Activated CD4-positive, CD25-positive, alpha-beta regulatory T cell treated with anti-CD3 and anti-CD28 coated beads, Interleukin-2, amount 50 U/mL, for 24 hours (primary cell): ENCODE measurements around the gene HSD17B3.
"Not testable (repeated sequence)": the region's sequence is repeated elsewhere in the genome, so short reads cannot be mapped to it uniquely, and the experiment has no call there.

Experiments used
- ATAC-seq, 2 donors: fragments of 150-1000 bp; cut with Tn5 transposase; one replicate each; pipeline ENCODE4 v1.10.0; 2021; ENCODE audit warnings: mild to moderate bottlenecking in 1 of 2, moderate library complexity in 1 of 2

Gene HSD17B3

DNA sequence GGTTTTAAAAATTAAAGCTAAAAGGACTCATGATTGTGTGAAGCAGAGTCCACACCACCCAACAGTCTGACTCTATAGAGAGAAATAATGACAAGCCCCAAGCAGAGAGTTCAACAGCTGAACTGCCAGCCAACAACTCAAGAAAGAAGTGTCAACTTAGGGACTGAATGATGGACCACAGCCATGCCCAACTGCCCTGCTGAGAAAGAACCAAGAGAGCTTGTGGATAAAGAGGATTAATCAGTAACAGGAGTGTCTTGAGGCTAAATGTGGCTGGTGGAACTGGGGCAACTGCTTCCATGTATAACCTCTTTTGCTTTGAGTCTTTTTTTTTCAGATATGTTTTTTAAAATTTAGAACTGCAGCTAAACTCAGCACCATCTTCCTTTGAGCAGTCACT, 109.3 kb downstream of the HSD17B3 start:
- ATAC-seq, result no peak

GRCh38 chr9:96189995-96190394, 112.0 kb downstream of the HSD17B3 start:
- ATAC-seq, result no peak

GRCh38 chr9:96189581-96189980, 112.4 kb downstream of the HSD17B3 start:
- ATAC-seq, result not testable (repeated sequence)

DNA sequence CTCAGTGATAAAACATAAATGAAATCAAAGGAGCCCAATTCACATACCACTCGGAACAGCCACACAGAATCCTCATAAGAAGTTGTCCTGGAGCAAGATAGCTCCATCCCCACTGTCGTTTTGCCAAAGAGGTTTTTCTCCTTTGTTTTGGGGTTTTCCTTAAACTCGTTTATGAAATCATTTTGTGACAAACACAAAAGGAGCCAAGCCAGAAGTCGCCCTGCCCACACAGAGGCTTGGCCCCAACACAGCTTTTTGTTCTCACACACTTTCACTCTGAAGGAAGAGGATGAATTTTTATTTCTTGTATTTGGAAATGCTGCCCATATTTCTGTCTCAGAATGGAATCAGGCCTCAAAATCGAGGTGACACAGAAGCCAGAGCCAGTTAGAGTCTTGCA, 113.4 kb downstream of the HSD17B3 start:
- ATAC-seq, result no peak

DNA sequence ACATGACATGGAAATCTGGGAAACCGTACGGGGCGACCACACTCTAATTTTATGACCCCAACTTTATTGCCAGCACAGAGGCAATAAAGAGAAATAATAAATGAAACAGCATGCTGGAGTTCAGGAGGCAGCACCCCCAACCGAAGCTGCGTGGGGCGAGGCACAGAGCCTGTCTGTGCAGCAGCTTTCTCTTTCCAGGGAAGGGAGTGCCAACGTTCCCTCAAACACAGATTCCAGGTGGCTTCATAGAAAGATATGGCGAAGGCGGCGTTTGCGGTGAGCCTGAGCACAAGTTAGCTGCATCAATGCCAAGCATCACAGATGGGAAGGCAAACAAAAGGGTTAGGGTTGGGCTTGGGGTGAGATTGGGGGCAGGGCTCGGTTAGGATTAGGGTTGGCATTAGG, 114.8 kb downstream of the HSD17B3 start:
- no peak for ATAC-seq

- no peak for ATAC-seq
Measured at GRCh38 chr9:96186591-96187011, 115.4 kb downstream of the HSD17B3 start.

- no peak for ATAC-seq
Measured at GRCh38 chr9:96185518-96186156, 116.3 kb downstream of the HSD17B3 start.
